Right lung (tissue), 5 donors: ENCODE measurements around the gene EMX1. TPM values are rescaled to one million over a fixed set of nuclear protein-coding genes. Genes with fewer than 3 reads are reported as not detected.

Source experiments
- DNase-seq, 2 donors: peaks; one replicate each; pipeline ENCODE4 v3.0.0-alpha.2; 2013
- polyA plus RNA-seq, 5 donors: library from polyadenylated mRNA; unstranded; fragments of 120-200 nt; gene quantifications; one replicate each; pipeline versions ENCODE4 v1.2.1 to v1.2.3, GENCODE V29; 2013; ENCODE audit warnings: inconsistent platforms in 1 of 5, low replicate concordance in 1 of 5; ENCODE audit not compliant: insufficient read length in 5 of 5, insufficient read depth in 1 of 5

EMX1 gene
- polyA plus RNA-seq, 5 donors = 0.06 to 0.15 (median 0.06) TPM; not detected in 2

DNA sequence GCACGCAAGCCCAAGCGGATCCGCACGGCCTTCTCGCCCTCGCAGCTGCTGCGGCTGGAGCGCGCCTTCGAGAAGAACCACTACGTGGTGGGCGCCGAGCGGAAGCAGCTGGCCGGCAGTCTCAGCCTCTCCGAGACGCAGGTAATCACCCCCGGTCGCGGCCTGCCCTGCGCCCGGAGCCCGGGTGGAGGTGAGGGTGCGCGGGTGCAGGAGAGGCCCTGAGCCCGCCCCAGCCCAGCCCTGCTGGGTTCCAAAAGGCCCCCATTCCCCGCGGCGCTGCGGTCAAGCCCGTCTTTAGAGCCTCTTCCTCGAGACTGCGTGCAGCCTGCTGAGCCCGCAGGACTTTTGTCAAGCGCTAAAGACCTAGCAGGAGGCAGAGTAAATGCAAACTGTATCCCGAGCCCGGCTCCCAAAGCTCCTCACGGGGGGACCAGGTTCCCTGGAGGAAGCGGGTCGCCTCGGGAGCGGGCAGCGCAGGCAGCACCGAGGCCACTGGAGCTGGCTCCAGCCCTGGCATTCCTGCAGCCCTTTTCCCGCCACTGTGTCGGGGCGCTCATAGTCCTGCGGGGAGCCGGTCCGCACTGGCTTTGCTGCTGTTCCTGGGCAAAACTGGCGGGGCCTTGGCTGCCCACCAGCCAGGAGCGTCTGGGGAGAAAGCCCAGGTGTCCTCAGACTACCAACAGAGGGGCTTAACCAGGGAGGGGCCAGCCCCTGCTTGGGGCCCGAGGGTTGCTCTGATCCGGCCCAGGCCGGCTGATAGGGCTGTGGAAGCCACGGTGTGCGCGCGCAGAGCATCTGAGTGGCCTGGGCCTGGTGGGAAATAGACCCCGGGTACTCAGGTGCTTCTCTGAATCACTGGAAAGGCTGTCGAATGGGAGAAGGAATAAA is 7.3 kb downstream of the EMX1 start:
- DNase-seq = no peak

DNA sequence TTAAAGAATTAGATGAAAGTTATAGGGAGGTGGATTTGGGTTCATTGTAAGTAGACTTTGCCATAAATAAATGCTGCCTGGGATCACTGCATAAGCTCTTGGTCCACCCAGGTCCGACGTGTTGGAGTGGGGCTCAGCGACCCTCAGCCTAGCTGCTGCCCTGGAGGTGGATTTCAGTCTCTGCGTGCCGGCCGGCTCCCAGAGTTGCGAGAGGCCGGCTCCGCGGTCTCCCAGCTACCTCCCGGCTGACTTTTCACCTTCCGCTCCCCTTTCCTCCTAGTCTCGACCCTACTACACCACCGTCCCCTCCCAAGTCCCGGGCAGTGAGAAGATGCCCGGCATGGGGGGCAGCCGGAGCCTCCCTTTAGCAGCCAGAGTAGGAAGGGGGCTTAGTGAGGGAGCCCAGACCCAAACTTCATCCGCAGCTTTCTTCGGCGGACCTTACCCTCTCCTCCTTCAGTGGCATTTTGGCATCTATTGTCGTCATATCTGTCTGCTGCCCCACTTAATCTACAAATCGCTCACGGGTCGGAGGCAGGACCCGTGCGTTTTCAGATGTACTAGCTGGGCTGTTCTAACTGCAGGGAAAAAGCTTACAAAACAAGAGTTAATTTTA is 8.1 kb downstream of the EMX1 start:
- no peak for DNase-seq

DNA sequence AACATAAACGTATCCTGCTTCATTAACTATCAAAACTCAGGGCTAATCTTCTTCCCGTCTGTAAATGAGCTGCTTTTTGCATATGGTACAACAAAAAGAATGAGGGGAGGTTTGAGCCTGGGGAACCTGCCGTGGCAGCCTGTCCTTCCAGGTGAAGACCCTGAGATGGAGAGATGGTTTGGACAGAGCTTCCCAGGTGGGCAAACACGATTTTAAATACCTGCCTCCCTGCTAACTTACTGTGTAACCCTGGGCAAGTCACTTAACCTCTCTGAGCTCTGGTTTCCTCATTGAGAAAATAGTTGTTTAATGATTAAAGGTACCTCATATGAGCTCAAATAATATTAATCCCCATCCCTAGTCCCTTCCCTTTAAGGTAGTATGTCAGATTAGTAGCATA is 9.0 kb downstream of the EMX1 start:
- DNase-seq = no peak

DNA sequence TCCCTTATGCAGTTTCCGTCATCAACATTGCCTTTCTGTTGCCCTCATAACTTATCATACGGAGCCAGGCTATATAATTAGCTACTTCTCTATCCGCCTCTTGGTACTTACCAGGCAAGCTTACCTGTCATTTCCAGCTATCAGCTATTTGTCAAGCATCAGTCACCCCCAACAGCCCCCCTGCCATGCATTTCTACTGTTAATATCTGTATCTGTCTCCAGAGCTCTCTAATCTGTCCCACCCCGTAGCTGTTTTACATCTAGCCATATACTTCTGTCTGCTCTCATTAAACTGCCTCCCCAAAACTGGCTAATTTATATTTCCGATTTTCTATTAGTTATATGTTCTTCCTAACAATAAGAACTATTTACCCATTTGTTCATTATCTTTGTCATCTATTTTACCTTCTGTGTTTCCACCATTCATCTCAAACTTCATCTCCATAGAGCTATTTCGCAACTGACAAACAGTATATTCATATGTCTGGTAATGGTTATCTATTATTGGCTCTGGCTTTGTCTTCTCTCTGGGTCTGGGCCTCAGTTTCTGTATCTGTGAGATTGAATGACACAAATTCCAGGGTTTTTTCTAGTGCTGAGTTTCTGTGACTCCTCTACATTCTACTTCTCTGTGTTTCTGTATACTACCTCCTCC is 9.6 kb downstream of the EMX1 start:
- no peak for DNase-seq

DNA sequence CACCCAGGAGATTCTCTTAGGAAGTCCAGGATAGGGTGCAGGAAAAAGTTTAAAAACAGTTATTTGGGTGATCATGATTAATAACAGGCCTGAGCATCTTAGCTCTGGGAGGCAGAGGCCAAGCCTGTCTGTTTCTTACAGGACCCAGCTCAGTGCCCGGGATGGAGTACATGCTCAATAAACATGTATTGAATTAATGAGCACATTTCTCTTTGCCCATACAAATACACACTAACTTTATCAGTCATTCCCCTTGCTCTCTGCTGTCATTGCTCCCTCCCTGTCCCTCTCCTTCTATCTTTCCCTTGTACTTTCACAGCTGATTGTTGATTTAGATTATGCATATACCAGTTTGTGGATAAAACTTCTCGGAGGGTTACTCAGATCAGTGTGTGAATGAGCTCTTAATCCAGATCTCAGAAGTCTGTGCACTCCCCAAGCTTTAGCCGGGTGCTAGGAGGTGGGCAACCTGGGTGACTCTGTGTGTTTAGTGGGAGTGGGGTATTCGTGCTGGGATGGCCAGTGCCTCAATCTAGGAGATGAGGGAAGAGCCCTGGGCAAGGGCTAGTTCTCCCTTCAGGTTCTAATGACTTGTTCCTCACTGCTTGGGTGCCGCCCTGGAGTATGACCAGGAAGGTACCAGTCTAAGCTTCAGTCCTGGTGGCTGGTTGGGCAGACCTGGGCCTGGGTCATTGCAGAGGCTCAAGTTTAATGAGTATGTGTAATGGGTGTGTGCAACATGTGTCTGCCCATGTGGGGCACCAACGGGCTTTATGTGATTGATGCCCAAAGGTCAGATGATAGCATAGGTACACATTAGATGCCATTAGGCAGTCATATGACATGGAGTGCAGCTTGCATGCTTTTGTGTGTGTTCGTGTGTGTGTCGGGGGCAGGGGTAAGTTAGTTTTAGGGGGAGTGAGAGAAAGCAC is 10.6 kb downstream of the EMX1 start:
- no peak for DNase-seq

DNA sequence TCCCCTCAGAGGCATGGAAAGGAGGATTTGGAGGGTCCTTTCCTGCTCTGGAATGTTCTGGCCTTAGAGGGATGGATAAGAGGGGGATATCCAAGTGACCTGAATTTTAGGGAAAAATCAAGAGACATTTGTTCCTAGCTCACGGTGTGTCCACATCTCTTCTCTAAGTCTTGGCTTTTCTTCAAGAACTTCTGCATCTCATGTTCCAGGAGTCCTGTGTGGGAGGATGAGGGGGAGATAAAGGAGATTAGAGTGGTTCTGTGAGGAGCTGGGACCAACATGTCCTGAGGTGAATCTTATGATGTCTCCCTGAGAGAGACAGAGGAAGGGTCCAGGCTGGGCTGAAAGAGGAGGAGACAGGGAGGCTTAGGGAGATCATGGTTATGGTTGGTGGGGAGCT is 11.7 kb downstream of the EMX1 start:
- DNase-seq = no peak

DNA sequence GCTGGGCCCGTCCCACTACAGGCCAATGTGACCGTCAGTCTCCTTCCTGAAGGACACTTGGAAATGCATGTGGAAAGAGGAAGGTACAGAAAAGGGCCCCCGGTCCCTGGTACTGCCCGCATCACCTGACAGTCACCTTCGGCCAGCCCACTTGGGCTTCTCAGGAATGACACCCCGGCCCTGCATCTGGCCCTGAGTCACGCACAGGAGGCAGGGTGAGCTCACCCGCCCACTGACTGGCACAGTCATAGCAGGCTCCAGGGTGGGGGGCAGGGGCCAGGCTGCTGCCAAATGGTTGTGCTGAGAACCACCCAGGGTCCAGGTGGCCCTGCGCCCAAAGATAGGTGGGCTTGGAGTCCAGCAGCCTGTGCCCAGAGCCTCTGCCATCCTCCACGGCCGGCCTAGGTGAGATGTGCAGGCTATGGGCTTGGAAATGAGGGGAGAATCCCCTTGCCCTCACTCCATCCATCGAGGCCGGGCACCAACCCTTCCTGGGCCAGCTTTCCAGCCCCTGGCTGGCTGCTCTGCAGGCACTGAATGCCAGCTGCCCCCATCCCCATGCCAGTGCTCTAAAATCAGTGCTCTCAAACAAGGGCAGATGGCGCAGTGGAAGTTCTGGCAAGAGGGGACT is 14.1 kb downstream of the EMX1 start:
- DNase-seq = no peak

DNA sequence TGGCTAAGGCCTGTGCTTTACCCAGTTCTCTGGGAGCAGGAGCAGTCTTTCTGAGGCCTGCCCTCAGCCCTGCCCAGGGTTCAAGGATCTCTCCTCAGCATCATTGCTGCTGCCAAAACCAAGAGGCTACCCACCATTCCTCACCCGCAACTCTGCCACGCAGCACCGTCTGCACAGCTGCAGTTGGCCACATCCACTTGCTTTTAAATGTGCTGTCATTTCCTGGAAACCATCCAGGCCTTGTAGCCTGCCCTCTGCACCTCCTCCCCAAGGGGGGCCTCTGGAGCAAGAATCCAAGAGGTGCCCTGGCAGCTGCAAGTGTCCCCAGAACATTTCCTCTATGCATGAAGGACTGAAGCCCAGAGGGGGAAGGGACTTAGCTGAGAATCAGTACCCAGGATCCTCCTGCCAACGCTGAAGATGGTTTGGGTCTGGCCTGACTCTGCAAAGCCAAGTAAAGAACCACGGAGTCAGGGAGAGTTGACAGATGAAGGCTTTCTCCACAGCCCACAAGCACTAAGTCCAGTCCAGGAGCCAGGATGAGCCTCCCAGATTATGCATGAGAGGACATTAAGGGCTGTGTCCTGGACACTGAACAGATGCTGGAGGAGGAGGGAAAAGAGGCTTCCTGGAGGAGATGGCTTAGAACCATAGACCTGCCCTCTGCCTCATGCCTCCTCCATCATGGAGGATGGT is 14.9 kb downstream of the EMX1 start:
- no peak for DNase-seq

DNA sequence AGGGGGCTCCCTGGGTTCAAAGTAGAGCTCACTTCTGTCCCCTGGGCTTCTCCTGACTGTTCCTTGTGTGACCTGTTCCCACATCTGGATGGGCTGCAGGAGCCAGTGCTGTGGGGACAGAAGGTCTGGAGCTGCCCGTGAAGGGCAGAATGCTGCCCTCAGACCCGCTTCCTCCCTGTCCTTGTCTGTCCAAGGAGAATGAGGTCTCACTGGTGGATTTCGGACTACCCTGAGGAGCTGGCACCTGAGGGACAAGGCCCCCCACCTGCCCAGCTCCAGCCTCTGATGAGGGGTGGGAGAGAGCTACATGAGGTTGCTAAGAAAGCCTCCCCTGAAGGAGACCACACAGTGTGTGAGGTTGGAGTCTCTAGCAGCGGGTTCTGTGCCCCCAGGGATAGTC is 15.5 kb downstream of the EMX1 start:
- DNase-seq = no peak

DNA sequence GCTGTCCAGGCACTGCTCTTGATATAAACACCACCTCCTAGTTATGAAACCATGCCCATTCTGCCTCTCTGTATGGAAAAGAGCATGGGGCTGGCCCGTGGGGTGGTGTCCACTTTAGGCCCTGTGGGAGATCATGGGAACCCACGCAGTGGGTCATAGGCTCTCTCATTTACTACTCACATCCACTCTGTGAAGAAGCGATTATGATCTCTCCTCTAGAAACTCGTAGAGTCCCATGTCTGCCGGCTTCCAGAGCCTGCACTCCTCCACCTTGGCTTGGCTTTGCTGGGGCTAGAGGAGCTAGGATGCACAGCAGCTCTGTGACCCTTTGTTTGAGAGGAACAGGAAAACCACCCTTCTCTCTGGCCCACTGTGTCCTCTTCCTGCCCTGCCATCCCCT is 15.9 kb downstream of the EMX1 start:
- DNase-seq = no peak

DNA sequence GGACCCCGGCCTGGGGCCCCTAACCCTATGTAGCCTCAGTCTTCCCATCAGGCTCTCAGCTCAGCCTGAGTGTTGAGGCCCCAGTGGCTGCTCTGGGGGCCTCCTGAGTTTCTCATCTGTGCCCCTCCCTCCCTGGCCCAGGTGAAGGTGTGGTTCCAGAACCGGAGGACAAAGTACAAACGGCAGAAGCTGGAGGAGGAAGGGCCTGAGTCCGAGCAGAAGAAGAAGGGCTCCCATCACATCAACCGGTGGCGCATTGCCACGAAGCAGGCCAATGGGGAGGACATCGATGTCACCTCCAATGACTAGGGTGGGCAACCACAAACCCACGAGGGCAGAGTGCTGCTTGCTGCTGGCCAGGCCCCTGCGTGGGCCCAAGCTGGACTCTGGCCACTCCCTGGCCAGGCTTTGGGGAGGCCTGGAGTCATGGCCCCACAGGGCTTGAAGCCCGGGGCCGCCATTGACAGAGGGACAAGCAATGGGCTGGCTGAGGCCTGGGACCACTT is 16.4 kb downstream of the EMX1 start:
- no peak for DNase-seq

DNA sequence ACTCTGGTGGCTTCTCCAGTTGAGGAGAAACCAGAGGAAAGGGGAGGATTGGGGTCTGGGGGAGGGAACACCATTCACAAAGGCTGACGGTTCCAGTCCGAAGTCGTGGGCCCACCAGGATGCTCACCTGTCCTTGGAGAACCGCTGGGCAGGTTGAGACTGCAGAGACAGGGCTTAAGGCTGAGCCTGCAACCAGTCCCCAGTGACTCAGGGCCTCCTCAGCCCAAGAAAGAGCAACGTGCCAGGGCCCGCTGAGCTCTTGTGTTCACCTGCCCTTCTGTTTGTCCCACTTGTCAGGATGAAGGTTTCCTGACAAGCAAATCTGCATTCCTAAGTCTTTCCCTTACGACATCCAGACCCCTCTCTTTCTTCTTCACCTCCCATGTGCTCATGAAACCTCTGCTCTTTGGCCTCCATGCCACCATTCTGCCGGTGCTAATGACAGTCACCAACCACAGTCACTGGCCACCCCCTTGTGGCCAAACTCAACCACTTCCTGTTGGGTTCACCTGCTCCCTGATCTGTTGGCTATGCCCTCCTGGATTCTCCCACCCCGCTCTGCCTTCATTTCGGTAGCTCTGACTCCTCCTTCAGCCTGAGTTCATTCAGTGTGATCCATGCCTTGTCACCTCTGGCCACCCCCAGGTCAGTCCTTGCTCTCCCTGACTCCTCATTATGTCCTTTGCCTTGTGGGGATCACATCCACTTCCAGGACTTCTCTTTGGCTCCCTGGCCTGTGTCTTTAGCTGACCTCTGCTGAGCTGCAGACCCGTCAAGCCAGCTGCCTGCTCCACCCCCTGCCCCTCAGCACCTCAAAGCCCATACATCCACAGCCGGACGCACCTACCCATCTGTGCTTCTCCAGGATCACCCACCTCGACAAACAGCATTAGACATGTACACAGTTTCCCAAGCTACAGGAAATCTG is 17.6 kb downstream of the EMX1 start:
- no peak for DNase-seq

DNA sequence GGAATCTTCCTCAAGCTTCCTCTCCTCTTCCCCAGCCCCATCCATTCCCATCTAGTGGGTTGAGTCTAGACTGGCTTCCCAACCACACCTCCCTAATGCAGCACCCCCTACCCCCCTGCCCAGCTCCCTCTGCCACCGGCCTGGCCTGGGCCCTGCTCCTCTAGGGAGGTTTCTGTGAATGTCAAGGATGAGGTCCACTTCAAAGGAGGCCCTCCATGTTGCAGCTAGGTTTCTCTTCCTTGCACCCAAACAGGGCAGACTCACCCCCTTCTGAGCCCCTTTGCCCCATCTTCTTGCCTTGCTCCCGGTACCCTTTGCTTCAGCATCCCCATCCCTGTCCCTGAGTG is 18.3 kb downstream of the EMX1 start:
- DNase-seq = no peak

DNA sequence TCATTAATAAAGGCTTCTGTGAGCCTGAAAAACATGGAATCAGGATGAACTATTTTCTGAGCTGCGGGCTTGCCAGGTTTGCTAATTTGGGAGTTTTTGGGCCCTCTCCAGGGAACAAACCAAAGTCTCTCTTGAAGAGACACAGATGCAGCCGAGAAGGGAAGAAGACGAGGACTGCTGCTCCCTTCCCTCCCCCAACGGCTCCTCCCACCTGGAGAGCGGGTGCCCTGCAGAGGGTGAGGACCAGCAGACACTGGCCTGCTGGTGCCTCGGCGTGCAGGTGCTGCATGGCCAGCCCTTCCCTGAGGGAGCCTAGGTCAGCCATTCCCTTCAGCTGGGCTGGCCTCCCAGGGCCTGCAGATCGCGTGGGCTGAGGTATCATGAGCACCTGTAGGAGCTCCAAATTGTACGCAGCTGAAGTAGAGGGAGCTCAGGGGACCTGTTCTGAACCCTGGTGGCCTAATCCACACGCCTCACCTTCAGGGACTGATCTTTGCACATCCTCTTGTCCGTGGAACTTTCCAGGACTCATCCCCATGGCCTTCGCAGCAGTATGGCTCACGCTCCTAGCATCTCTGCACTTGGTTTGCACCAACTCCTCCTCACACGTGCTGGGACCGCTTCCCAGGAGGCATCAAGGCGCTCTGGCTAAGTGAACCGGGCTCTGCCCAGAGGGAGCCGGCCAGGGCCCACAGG is 19.5 kb downstream of the EMX1 start:
- DNase-seq = no peak

DNA sequence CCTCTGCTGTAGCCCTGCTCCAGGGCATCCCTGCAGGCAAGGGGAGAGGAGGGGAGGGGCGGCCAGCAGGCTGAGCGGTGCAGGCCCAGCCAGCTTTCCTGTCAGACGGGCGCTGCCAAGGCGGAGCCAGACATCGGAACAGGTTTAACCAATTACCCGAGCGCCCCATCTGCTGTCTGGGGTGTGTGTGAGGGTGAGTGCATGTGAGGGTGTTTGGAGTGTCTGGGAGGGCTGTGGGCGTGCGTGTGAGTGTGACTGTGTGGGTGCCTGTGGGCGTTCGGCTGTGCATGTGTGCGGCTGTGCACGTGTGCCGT is 20.0 kb downstream of the EMX1 start:
- DNase-seq = no peak

DNA sequence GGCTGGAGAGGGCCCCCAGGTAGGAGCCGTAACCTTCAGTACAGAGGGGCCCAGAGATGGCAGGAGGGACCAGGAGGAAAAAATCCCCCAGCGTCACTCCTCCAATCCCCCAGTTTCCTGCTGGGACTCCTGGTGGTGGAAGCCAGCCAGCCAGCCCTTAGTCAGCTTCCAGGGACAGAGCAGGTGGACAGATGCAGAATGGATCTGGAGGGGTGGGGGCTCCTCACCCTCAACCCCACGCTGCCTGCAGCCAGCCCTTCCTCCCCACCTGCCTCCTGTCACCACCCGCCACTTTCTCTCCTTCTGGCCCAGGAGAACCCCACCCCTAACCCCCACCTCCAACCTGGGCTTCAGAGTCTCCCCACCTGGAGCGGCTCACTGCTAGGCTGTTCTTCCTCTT is 21.1 kb downstream of the EMX1 start:
- no peak for DNase-seq

DNA sequence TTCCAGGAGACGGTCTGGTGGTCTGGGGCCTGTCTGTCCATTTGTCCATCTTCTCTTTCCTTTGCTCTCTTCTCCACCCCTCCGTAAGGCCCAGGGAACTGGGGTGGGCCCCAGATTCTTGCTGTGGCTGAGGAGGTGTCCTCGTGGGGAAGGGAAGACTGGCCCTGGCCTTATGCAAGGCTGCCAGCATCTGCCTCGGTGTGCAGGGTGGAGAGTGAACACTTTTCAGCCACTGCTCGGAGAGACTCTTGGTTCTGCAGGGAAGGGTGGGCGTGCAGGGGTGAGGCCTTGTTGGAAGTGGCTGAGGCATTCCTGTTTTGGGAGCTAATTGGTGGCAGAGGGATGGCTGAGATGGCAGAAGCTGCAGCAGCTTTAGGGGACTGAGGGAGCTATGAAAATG is 23.0 kb downstream of the EMX1 start:
- no peak for DNase-seq

DNA sequence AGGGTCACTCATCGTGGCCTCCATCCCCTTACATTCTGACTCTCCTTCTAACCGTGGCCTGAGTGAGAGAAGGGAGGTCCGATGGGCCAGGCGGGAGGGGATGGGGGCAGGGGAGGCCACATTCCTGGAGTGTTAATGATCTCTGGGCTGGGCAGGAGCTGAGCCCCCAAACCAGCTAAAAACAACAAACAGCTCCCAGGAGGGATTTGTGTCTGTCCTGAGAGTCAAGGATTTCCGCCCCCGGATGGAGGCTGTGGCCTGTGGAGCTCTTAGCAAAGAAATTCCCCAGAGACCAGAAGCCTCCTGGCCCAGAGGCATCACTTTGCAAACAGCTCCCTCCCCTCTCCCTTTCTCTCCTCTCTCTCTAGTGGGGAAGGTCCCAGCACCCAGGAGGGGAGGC is 23.5 kb downstream of the EMX1 start:
- DNase-seq = no peak

DNA sequence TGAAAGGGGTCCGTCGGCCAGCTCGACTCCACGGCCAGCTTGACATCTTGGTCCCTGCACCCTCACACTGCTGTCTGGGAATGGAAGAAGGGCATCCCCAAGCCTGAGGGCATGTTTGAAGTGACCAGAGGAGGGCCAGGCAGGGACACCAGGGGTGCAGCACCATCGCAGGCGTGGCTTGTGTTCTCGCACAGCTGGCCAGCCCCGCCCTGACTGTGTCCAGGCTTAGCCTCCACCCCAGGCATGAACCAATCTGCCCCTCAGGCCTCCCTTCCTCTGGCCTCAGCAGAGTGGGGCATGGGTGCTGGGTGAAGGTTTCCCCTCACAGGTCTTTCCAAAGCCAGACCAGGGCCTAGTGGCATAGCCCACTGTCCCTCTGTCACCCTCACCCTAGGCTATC is 25.0 kb downstream of the EMX1 start:
- no peak for DNase-seq
